HepG2 (cell line): Measurements from ENCODE around the gene BORCS5. TPM values are rescaled to one million over a fixed set of nuclear protein-coding genes. Genes with fewer than 3 reads are reported as not detected.

Experiments used
- ERF ChIP-seq: IDR thresholded peaks from 2 replicates; pipeline ENCODE4 v1.6.1; 2018; ENCODE audit warnings: missing biosample characterization, missing genetic modification reagents
- ISL2 ChIP-seq: sonication (generic); formaldehyde crosslinking; IDR thresholded peaks from 2 replicates; pipeline ENCODE4 v1.5.0; 2020; ENCODE audit warnings: missing genetic modification reagents
- JUNB ChIP-seq: sonication (generic); formaldehyde crosslinking; IDR thresholded peaks from 2 replicates; pipeline ENCODE4 v1.8.0; 2022; ENCODE audit warnings: missing genetic modification reagents, mild to moderate bottlenecking, borderline replicate concordance
- MAFF ChIP-seq: IDR thresholded peaks from 2 replicates; pipeline ENCODE4 v1.6.1; 2011; ENCODE audit warnings: low read depth, low read length, improper control_type of control experiment
- MTF1 ChIP-seq: sonication (generic); formaldehyde crosslinking; IDR thresholded peaks from 2 replicates; pipeline ENCODE4 v1.5.0; 2020; ENCODE audit warnings: missing genetic modification reagents
- MZF1 ChIP-seq: sonication (generic); formaldehyde crosslinking; IDR thresholded peaks from 2 replicates; pipeline ENCODE4 v1.8.1; 2023; ENCODE audit warnings: mild to moderate bottlenecking, missing genetic modification reagents, borderline replicate concordance
- NFE2L2 ChIP-seq: fragments of 150-350 bp; IDR thresholded peaks from 2 replicates; pipeline ENCODE4 v1.6.1; 2014; ENCODE audit warnings: low read length
- NFKB2 ChIP-seq: sonication (generic); formaldehyde crosslinking; IDR thresholded peaks from 2 replicates; pipeline ENCODE4 v1.4.0; 2020; ENCODE audit warnings: missing genetic modification reagents, borderline replicate concordance
- NFYC ChIP-seq: IDR thresholded peaks from 2 replicates; pipeline ENCODE4 v1.6.1; 2016; ENCODE audit warnings: missing genetic modification reagents, missing compliant biosample characterization
- POLR2A ChIP-seq, 2 experiments: IDR thresholded peaks; 2 replicates each; pipeline ENCODE4 v1.6.1; 2011; ENCODE audit warnings: low read depth in 2 of 2, low read length in 2 of 2, mild to moderate bottlenecking in 1 of 2, moderate library complexity in 1 of 2; ENCODE audit not compliant: insufficient read depth in 1 of 2
- POLR2AphosphoS2 ChIP-seq: IDR thresholded peaks from 2 replicates; pipeline ENCODE4 v1.6.1; 2011; ENCODE audit warnings: low read depth, low read length, improper control_type of control experiment
- RBAK ChIP-seq: sonication (generic); formaldehyde crosslinking; IDR thresholded peaks from 2 replicates; pipeline ENCODE4 v1.5.1; 2020; ENCODE audit warnings: mild to moderate bottlenecking, missing genetic modification reagents
- RFX5 ChIP-seq: IDR thresholded peaks from 2 replicates; pipeline ENCODE4 v1.6.1; 2011; ENCODE audit warnings: low read depth, low read length, improper control_type of control experiment
- RFXANK ChIP-seq: IDR thresholded peaks from 2 replicates; pipeline ENCODE4 v1.6.1; 2016
- SIN3A ChIP-seq: IDR thresholded peaks from 2 replicates; pipeline ENCODE4 v1.6.1; 2011; ENCODE audit warnings: low read depth, mild to moderate bottlenecking, control low read depth, low read length, borderline replicate concordance
- SMARCC2 ChIP-seq: fragments of 450-650 bp; IDR thresholded peaks from 2 replicates; pipeline ENCODE4 v1.6.1; 2017; ENCODE audit warnings: antibody characterized with exemption, mild to moderate bottlenecking
- TCF7 ChIP-seq: sonication (generic); IDR thresholded peaks from 2 replicates; pipeline ENCODE4 v1.6.1; 2016; ENCODE audit warnings: antibody characterized with exemption, low read depth
- U2AF2 ChIP-seq: fragments of 200-400 bp; formaldehyde crosslinking; IDR thresholded peaks from 2 replicates; pipeline ENCODE4 v1.6.1; 2017; ENCODE audit warnings: low read depth, mild to moderate bottlenecking, low read length
- ZBTB8A ChIP-seq: sonication (generic); formaldehyde crosslinking; IDR thresholded peaks from 2 replicates; pipeline ENCODE4 v1.4.0; 2020; ENCODE audit warnings: mild to moderate bottlenecking, low read depth, missing genetic modification reagents, borderline replicate concordance
- ZFP1 ChIP-seq: IDR thresholded peaks from 2 replicates; pipeline ENCODE4 v1.6.1; 2016
- ZNF17 ChIP-seq: sonication (generic); formaldehyde crosslinking; IDR thresholded peaks from 2 replicates; pipeline ENCODE4 v1.5.0; 2020; ENCODE audit warnings: mild to moderate bottlenecking, missing genetic modification reagents
- ZNF317 ChIP-seq: sonication (generic); formaldehyde crosslinking; IDR thresholded peaks from 2 replicates; pipeline ENCODE4 v1.5.0; 2020; ENCODE audit warnings: mild to moderate bottlenecking, missing genetic modification reagents
- ZNF484 ChIP-seq: sonication (generic); formaldehyde crosslinking; IDR thresholded peaks from 2 replicates; pipeline ENCODE4 v1.5.1; 2020; ENCODE audit warnings: mild to moderate bottlenecking, low read depth, missing genetic modification reagents, borderline replicate concordance
- ZNF557 ChIP-seq: sonication (generic); formaldehyde crosslinking; IDR thresholded peaks from 2 replicates; pipeline ENCODE4 v1.4.0; 2020; ENCODE audit warnings: missing genetic modification reagents
- ZNF629 ChIP-seq: sonication (generic); formaldehyde crosslinking; conservative IDR thresholded peaks from 2 replicates; pipeline ENCODE4 v1.5.0; 2020; ENCODE audit warnings: missing genetic modification reagents
- ZNF720 ChIP-seq: sonication (generic); formaldehyde crosslinking; IDR thresholded peaks from 2 replicates; pipeline ENCODE4 v1.4.0; 2020; ENCODE audit warnings: missing genetic modification reagents
- ZNF782 ChIP-seq: sonication (generic); formaldehyde crosslinking; IDR thresholded peaks from 2 replicates; pipeline ENCODE4 v1.4.0; 2020; ENCODE audit warnings: missing genetic modification reagents, mild to moderate bottlenecking, borderline replicate concordance
- ZSCAN9 ChIP-seq: IDR thresholded peaks from 2 replicates; pipeline ENCODE4 v1.6.1; 2016; ENCODE audit warnings: borderline replicate concordance
- polyA plus RNA-seq, 8 experiments: library from polyadenylated mRNA; depleted of rRNA in 3 of 8; stranded (reverse) in 7 of 8; unstranded in 1 of 8; fragments of >200 nt; fragmentation: Illumina TruSeq in 4 of 8; extraction: Trizol in 4 of 8; gene quantifications; 2 replicates each; pipeline versions ENCODE4 v1.2.1 to v1.2.3, GENCODE V29; 2011 to 2016; ENCODE audit warnings: low read depth in 4 of 8, missing spikeins in 1 of 8, mixed read lengths in 1 of 8; ENCODE audit not compliant: insufficient read depth in 1 of 8
- total RNA-seq, 5 experiments: library from RNA; depleted of rRNA; stranded (reverse); fragments of >200 nt; fragmentation: Illumina TruSeq; extraction: Trizol; gene quantifications; 2 replicates each; pipeline ENCODE4 v1.2.3, GENCODE V29; 2016; ENCODE audit warnings: low read depth in 1 of 5
- TF ChIP-seq, protein P1 (sequence below): IDR thresholded peaks from 2 replicates; pipeline ENCODE4 v1.6.1; 2012; ENCODE audit warnings: low read depth, low read length, improper control_type of control experiment
- TF ChIP-seq, protein P2 (sequence below): sonication (generic); formaldehyde crosslinking; conservative IDR thresholded peaks from 2 replicates; pipeline ENCODE4 v1.8.1; 2023; ENCODE audit warnings: missing genetic modification reagents
- TF ChIP-seq, protein P3 (sequence below): IDR thresholded peaks from 2 replicates; pipeline ENCODE4 v1.6.1; 2016

Gene BORCS5
- total and polyA plus RNA-seq, 2 of the 13 experiments (the other 11 are each of a cell fraction or from before 2014, with no cell fraction given), result 3.9 to 4.7 TPM

DNA sequence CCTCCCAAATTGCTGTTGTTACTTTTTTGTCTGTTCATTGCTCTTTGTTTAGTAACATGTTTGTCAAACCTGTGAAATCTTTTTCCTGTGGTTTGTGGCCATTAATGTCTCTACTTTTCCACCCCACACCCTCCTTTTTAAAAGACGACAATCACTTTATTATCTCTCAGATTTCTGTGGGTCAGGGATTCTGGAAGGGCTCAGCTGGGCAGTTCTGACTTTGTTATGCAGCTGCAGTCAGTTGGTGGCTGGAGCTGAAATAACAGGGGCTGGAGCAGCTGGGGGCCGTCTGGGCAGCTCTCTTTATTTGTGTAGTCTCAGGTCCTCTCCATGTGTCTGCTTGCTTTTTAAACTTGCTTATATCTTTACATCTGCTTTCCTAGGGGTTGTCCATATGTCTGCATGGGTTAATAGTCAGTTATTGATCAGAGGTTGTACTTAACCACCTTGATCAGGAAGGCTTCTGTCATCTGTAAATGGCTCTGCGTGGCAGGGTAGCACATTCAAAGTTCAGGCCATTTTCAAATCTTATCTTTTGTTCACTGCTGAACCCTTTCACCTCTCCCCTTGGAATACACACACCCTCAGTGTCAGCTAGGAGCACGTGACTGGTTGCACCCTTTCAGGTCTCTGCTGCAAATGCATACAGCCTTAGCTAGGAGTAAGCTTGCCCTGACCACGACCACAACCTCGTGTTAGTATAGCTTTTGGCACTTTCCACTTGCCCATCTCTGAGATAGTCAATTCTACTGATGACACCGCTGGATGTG lies 27.9 kb downstream of the BORCS5 start (continued):
- no peak for TF ChIP-seq SMARCC2
- TF ChIP-seq RFX5, result no peak
- TF ChIP-seq MTF1, result no peak
- no peak for TF ChIP-seq MAFF
- no peak for TF ChIP-seq ZNF629 (CRISPR knock-in tag)
- TF ChIP-seq POLR2AphosphoS2, result no peak
- TF ChIP-seq SIN3A, result no peak
- 0 out of 2 replicates have a peak, but pooled peaks have one; percentile 27 for TF ChIP-seq ERF (CRISPR knock-in tag)
- TF ChIP-seq, protein P1, sequence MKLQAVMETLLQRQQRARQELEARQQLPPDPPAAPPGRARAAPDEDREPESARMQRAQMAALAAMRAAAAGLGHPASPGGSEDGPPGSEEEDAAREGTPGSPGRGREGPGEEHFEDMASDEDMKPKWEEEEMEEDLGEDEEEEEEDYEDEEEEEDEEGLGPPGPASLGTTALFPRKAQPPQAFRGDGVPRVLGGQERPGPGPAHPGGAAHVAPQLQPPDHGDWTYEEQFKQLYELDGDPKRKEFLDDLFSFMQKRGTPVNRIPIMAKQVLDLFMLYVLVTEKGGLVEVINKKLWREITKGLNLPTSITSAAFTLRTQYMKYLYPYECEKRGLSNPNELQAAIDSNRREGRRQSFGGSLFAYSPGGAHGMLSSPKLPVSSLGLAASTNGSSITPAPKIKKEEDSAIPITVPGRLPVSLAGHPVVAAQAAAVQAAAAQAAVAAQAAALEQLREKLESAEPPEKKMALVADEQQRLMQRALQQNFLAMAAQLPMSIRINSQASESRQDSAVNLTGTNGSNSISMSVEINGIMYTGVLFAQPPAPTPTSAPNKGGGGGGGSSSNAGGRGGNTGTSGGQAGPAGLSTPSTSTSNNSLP, result no peak
- peak in 1 of 2 experiments; percentile 25; a peak in 1 of 4 replicates for TF ChIP-seq POLR2A (IDR thresholded peaks at IDR 0.05; ENCODE audit: insufficient read depth in 1 of 2, low read depth in 2 of 2, low read length in 2 of 2)
- TF ChIP-seq, protein P2, sequence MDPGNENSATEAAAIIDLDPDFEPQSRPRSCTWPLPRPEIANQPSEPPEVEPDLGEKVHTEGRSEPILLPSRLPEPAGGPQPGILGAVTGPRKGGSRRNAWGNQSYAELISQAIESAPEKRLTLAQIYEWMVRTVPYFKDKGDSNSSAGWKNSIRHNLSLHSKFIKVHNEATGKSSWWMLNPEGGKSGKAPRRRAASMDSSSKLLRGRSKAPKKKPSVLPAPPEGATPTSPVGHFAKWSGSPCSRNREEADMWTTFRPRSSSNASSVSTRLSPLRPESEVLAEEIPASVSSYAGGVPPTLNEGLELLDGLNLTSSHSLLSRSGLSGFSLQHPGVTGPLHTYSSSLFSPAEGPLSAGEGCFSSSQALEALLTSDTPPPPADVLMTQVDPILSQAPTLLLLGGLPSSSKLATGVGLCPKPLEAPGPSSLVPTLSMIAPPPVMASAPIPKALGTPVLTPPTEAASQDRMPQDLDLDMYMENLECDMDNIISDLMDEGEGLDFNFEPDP, result no peak
- TF ChIP-seq ZNF782 (CRISPR knock-in tag), result peak; percentile 45; the same call in 1 of the 2 replicates
- no peak for TF ChIP-seq NFYC (CRISPR knock-in tag)
- TF ChIP-seq ZNF17, result no peak
- TF ChIP-seq ZNF484 (CRISPR knock-in tag), result no peak
- TF ChIP-seq MZF1 (CRISPR knock-in tag), result no peak
- no peak for TF ChIP-seq ZNF720
- 0 out of 2 replicates have a peak, but pooled peaks have one; percentile 52 for TF ChIP-seq ZSCAN9 (CRISPR knock-in tag)
- TF ChIP-seq JUNB (CRISPR knock-in tag), result no peak
- TF ChIP-seq TCF7, result peak; percentile 35; the same call in 1 of the 2 replicates
- no peak for TF ChIP-seq NFE2L2
- TF ChIP-seq ZBTB8A (CRISPR knock-in tag), result no peak
- TF ChIP-seq ZFP1, result no peak
- no peak for TF ChIP-seq ZNF317 (CRISPR knock-in tag)
- TF ChIP-seq ZNF557 (CRISPR knock-in tag), result no peak
- 0 out of 2 replicates have a peak, but pooled peaks have one; percentile 28 for TF ChIP-seq RFXANK
- TF ChIP-seq, protein P3, sequence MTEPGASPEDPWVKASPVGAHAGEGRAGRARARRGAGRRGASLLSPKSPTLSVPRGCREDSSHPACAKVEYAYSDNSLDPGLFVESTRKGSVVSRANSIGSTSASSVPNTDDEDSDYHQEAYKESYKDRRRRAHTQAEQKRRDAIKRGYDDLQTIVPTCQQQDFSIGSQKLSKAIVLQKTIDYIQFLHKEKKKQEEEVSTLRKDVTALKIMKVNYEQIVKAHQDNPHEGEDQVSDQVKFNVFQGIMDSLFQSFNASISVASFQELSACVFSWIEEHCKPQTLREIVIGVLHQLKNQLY (CRISPR knock-in tag), result peak; percentile 90
- no peak for TF ChIP-seq NFKB2
- TF ChIP-seq U2AF2, result no peak
- TF ChIP-seq ISL2 (CRISPR knock-in tag), result 0 out of 2 replicates have a peak, but pooled peaks have one; percentile 36
- peak; percentile 70; the same call in 1 of the 2 replicates for TF ChIP-seq RBAK (CRISPR knock-in tag)
